ENCODE results near the gene UBB.
"Not testable (repeated sequence)": the region's sequence is repeated elsewhere in the genome, so short reads cannot be mapped to it uniquely, and the experiment has no call there.

- TF ChIP-seq POLR2A (conservative IDR thresholded peaks at IDR 0.05); IRF2 (CRISPR knock-in tag; IDR thresholded peaks at IDR 0.05); KDM1A (IDR thresholded peaks at IDR 0.05); THRA (IDR thresholded peaks at IDR 0.05); OTX1 (CRISPR knock-in tag; IDR thresholded peaks at IDR 0.05); RAD51 (IDR thresholded peaks at IDR 0.05; ENCODE audit: borderline replicate concordance, low read depth); NR2C2 (CRISPR knock-in tag; IDR thresholded peaks at IDR 0.05); NR2C2 (tag; IDR thresholded peaks at IDR 0.05); TBP (optimal IDR thresholded peaks at IDR 0.05; ENCODE audit: low read depth, low read length); FOS (IDR thresholded peaks at IDR 0.05; ENCODE audit: extremely low read depth, insufficient read length): not testable (repeated sequence)
Observed at GRCh38 chr17:16403847-16404246, 23.0 kb downstream of the UBB start.

Measured in K562 (cell line).